ENCODE data around the gene CD300LF.

The CD300LF gene

GRCh38 chr17:74754832-74755231 lies 42.1 kb upstream of the CD300LF start:
- no peaks in the 10 kb centered on the region for H3K36me3 ChIP-seq (ENCODE audit: insufficient read depth, low read length)
- no peak overlapping the region for H3K27ac ChIP-seq (ENCODE audit: low read depth, low read length)
- no peaks in the 10 kb centered on the region for H3K27me3 ChIP-seq (ENCODE audit: insufficient read depth, low read length)
- H3K4me1 ChIP-seq (ENCODE audit: insufficient read depth, low read length) = peaks cover 36% of the 10 kb centered on the region
- no peak overlapping the region for H3K4me3 ChIP-seq (ENCODE audit: low read length)
- no peaks in the 10 kb centered on the region for H3K9me3 ChIP-seq (ENCODE audit: insufficient read depth, low read depth, low read length)
- 94% methylated on average over 3 of the region's 3 CpGs for WGBS
- H3K9ac ChIP-seq (ENCODE audit: low read depth, low read length) = no peak overlapping the region

DNA sequence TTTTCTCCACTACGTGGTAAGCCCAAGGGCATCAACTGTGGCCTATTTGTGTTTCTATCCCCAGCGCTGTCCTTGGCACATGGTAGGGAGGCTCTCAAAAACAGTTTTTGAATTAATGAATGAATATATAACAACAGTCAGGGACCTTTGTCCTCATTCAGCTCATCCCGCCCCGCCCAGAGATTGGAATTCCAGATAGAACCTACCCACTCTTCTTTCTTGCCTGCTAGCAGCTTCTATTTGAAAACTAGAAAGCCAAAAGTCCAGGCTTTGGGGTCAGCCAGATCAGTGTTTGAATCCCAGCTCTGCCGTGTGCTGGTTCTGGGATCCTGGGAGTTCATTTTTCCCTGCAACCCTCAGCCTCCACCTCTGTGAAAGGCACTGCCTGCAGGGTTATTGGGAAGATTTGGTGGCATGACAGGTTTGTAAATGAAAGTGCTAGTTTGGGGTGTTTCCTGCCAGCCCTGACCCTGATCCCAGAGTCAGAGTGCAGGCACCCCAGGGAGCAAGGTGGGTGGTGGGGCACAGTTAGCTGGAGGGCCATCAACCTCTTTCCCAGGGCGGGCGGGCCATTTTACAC lies 40.2 kb upstream of the CD300LF start:
- peaks cover 6% of the 10 kb centered on the region; the same call in 1 of the 2 replicates for H3K27me3 ChIP-seq (ENCODE audit: insufficient read depth, low read length)
- WGBS = 93% methylated on average over 7 of the region's 7 CpGs
- no peak overlapping the region for H3K9ac ChIP-seq (ENCODE audit: low read depth, low read length)
- H3K27ac ChIP-seq (ENCODE audit: low read depth, low read length) = no peak overlapping the region
- H3K9me3 ChIP-seq (ENCODE audit: insufficient read depth, low read depth, low read length) = no peaks in the 10 kb centered on the region
- no peak overlapping the region for H3K4me3 ChIP-seq (ENCODE audit: low read length)
- peaks cover 19% of the 10 kb centered on the region for H3K4me1 ChIP-seq (ENCODE audit: insufficient read depth, low read length)
- no peaks in the 10 kb centered on the region for H3K36me3 ChIP-seq (ENCODE audit: insufficient read depth, low read length)

- H3K4me3 ChIP-seq (ENCODE audit: low read length) = no peak overlapping the region
- no peaks in the 10 kb centered on the region for H3K36me3 ChIP-seq (ENCODE audit: insufficient read depth, low read length)
- no peak overlapping the region for H3K27ac ChIP-seq (ENCODE audit: low read depth, low read length)
- no peaks in the 10 kb centered on the region for H3K9me3 ChIP-seq (ENCODE audit: insufficient read depth, low read depth, low read length)
- peaks cover 6% of the 10 kb centered on the region; the same call in 1 of the 2 replicates for H3K27me3 ChIP-seq (ENCODE audit: insufficient read depth, low read length)
- H3K4me1 ChIP-seq (ENCODE audit: insufficient read depth, low read length) = peaks cover 19% of the 10 kb centered on the region
- 93% methylated on average over 9 of the region's 9 CpGs for WGBS
- H3K9ac ChIP-seq (ENCODE audit: low read depth, low read length) = no peak overlapping the region
Measured at GRCh38 chr17:74752415-74752814, 39.7 kb upstream of the CD300LF start.

- Histone ChIP-seq H3K9ac (ENCODE audit: low read depth, low read length) (no peak overlapping the region), H3K9me3 (ENCODE audit: insufficient read depth, low read depth, low read length) (no peaks in the 10 kb centered on the region), H3K27ac (ENCODE audit: low read depth, low read length) (no peak overlapping the region), H3K27me3 (ENCODE audit: insufficient read depth, low read length) (peaks cover 6% of the 10 kb centered on the region; the same call in 1 of the 2 replicates), H3K4me1 (ENCODE audit: insufficient read depth, low read length) (peaks cover 36% of the 10 kb centered on the region), H3K36me3 (ENCODE audit: insufficient read depth, low read length) (no peaks in the 10 kb centered on the region), H3K4me3 (ENCODE audit: low read length) (peak overlapping the region; percentile 88)
- 86% methylated on average over 13 of the region's 13 CpGs for WGBS
Measured at GRCh38 chr17:74750327-74751069, 37.8 kb upstream of the CD300LF start.

DNA sequence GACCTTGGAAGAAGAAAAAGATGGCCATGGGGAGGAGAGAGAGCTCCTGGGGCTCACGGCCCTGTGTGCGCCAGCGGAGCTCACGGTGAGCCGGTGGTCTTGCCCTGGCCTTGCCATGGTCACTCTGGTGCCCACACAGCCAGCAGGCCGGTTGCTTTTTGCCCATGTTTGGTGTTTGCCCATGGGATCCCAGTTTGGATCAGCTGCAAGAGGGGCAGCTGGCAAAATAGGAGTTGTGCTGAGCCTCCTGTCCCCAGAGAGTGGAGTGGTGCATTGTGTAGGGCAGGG lies 37.3 kb upstream of the CD300LF start:
- 60% methylated on average over 6 of the region's 6 CpGs for WGBS
- H3K27me3 ChIP-seq (ENCODE audit: insufficient read depth, low read length) = peaks cover 6% of the 10 kb centered on the region; the same call in 1 of the 2 replicates
- peaks cover 40% of the 10 kb centered on the region for H3K4me1 ChIP-seq (ENCODE audit: insufficient read depth, low read length)
- H3K9ac ChIP-seq (ENCODE audit: low read depth, low read length) = no peak overlapping the region; the same call in 1 of the 2 replicates
- no peak overlapping the region for H3K27ac ChIP-seq (ENCODE audit: low read depth, low read length)
- peak overlapping the region; percentile 88 for H3K4me3 ChIP-seq (ENCODE audit: low read length)
- no peaks in the 10 kb centered on the region for H3K9me3 ChIP-seq (ENCODE audit: insufficient read depth, low read depth, low read length)
- no peaks in the 10 kb centered on the region for H3K36me3 ChIP-seq (ENCODE audit: insufficient read depth, low read length)

GRCh38 chr17:74749279-74750038 lies 36.7 kb upstream of the CD300LF start:
- H3K4me3 ChIP-seq (ENCODE audit: low read length) = peak overlapping the region; percentile 88
- H3K4me1 ChIP-seq (ENCODE audit: insufficient read depth, low read length) = peaks cover 43% of the 10 kb centered on the region
- H3K27ac ChIP-seq (ENCODE audit: low read depth, low read length) = no peak overlapping the region
- peaks cover 6% of the 10 kb centered on the region; the same call in 1 of the 2 replicates for H3K27me3 ChIP-seq (ENCODE audit: insufficient read depth, low read length)
- WGBS = 1% methylated on average over 46 of the region's 46 CpGs
- H3K9ac ChIP-seq (ENCODE audit: low read depth, low read length) = peak overlapping the region; percentile 79
- no peaks in the 10 kb centered on the region for H3K36me3 ChIP-seq (ENCODE audit: insufficient read depth, low read length)
- H3K9me3 ChIP-seq (ENCODE audit: insufficient read depth, low read depth, low read length) = no peaks in the 10 kb centered on the region

DNA sequence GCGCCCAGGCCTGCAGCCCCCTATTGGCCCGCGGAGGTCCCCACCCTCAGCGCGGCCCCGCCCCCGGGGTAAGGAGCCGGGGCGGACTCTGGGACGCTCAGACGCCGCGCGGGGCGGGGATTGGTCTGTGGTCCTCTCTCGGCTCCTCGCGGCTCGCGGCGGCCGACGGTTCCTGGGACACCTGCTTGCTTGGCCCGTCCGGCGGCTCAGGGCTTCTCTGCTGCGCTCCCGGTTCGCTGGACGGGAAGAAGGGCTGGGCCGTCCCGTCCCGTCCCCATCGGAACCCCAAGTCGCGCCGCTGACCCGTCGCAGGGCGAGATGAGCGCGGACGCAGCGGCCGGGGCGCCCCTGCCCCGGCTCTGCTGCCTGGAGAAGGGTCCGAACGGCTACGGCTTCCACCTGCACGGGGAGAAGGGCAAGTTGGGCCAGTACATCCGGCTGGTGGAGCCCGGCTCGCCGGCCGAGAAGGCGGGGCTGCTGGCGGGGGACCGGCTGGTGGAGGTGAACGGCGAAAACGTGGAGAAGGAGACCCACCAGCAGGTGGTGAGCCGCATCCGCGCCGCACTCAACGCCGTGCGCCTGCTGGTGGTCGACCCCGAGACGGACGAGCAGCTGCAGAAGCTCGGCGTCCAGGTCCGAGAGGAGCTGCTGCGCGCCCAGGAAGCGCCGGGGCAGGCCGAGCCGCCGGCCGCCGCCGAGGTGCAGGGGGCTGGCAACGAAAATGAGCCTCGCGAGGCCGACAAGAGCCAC lies 36.0 kb upstream of the CD300LF start, which contains the start of gene NHERF1:
TSS of gene NHERF1 (plus strand) at position 100 of the 750 bp plus-strand sequence. CDS start at position 319, 219 bp downstream.
- H3K27ac ChIP-seq (ENCODE audit: low read depth, low read length) = no peak within 1 kb of the TSS
- H3K9me3 ChIP-seq (ENCODE audit: insufficient read depth, low read depth, low read length) = no peaks in the 10 kb centered on the region
- peak within 1 kb of the TSS; percentile 88 for H3K4me3 ChIP-seq (ENCODE audit: low read length)
- peak within 1 kb of the TSS; percentile 79 for H3K9ac ChIP-seq (ENCODE audit: low read depth, low read length)
- peaks cover 6% of the 10 kb centered on the region; the same call in 1 of the 2 replicates for H3K27me3 ChIP-seq (ENCODE audit: insufficient read depth, low read length)
- H3K4me1 ChIP-seq (ENCODE audit: insufficient read depth, low read length) = peaks cover 43% of the 10 kb centered on the region
- under 1% methylated on average over 90 of the region's 90 CpGs for WGBS
- no peaks in the 10 kb centered on the region for H3K36me3 ChIP-seq (ENCODE audit: insufficient read depth, low read length)

GRCh38 chr17:74748279-74748528 lies 35.5 kb upstream of the CD300LF start:
- Histone ChIP-seq H3K27ac (ENCODE audit: low read depth, low read length) (no peak overlapping the region), H3K36me3 (ENCODE audit: insufficient read depth, low read length) (no peaks in the 10 kb centered on the region), H3K4me1 (ENCODE audit: insufficient read depth, low read length) (peaks cover 43% of the 10 kb centered on the region), H3K4me3 (ENCODE audit: low read length) (peak overlapping the region; percentile 88), H3K9me3 (ENCODE audit: insufficient read depth, low read depth, low read length) (no peaks in the 10 kb centered on the region), H3K9ac (ENCODE audit: low read depth, low read length) (no peak overlapping the region), H3K27me3 (ENCODE audit: insufficient read depth, low read length) (peaks cover 6% of the 10 kb centered on the region; the same call in 1 of the 2 replicates)
- under 1% methylated on average over 34 of the region's 34 CpGs for WGBS

DNA sequence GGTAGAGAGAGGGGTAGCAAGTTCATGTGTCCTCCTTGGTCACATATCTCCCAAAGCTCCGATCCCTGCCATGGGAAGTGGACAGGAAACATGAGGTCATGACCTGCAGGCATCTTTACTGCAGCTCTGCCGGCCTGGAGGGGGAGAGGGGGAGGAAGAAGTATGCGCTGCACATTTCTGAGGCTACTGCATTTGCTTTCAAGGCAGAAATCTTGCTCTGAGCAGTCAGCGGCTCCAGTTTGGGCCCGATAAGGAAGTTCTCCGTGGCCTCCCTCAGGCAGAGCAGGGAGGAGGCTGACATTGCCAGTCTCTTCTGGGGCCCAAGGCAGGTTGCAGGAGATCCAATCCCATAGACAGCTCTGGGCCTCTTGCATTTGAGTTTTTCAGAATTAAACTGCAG lies 34.2 kb upstream of the CD300LF start:
- no peaks in the 10 kb centered on the region for H3K36me3 ChIP-seq (ENCODE audit: insufficient read depth, low read length)
- H3K4me3 ChIP-seq (ENCODE audit: low read length) = no peak overlapping the region
- no peak overlapping the region for H3K9ac ChIP-seq (ENCODE audit: low read depth, low read length)
- H3K4me1 ChIP-seq (ENCODE audit: insufficient read depth, low read length) = peaks cover 48% of the 10 kb centered on the region
- peak overlapping the region; percentile 43; the same call in 1 of the 2 replicates for H3K27ac ChIP-seq (ENCODE audit: low read depth, low read length)
- peaks cover 6% of the 10 kb centered on the region; the same call in 1 of the 2 replicates for H3K27me3 ChIP-seq (ENCODE audit: insufficient read depth, low read length)
- WGBS = 41% methylated on average over 6 of the region's 6 CpGs
- no peaks in the 10 kb centered on the region for H3K9me3 ChIP-seq (ENCODE audit: insufficient read depth, low read depth, low read length)

GRCh38 chr17:74746376-74746775 lies 33.7 kb upstream of the CD300LF start:
- Histone ChIP-seq H3K9ac (ENCODE audit: low read depth, low read length) (no peak overlapping the region), H3K27me3 (ENCODE audit: insufficient read depth, low read length) (peaks cover 6% of the 10 kb centered on the region; the same call in 1 of the 2 replicates), H3K4me3 (ENCODE audit: low read length) (no peak overlapping the region), H3K36me3 (ENCODE audit: insufficient read depth, low read length) (no peaks in the 10 kb centered on the region), H3K27ac (ENCODE audit: low read depth, low read length) (no peak overlapping the region), H3K4me1 (ENCODE audit: insufficient read depth, low read length) (peaks cover 49% of the 10 kb centered on the region), H3K9me3 (ENCODE audit: insufficient read depth, low read depth, low read length) (no peaks in the 10 kb centered on the region)
- WGBS = 76% methylated on average over 5 of the region's 5 CpGs

All from HUES64 (cell line).